ENCODE data around the gene SAMD9. TPM values are rescaled to one million over a fixed set of nuclear protein-coding genes. Genes with fewer than 3 reads are reported as not detected.
"Not testable (repeated sequence)": the region's sequence is repeated elsewhere in the genome, so short reads cannot be mapped to it uniquely, and the experiment has no call there.

Gene SAMD9
- total and polyA plus RNA-seq, 5 donors = 1.6 to 5.7 (median 3.7) TPM

DNA sequence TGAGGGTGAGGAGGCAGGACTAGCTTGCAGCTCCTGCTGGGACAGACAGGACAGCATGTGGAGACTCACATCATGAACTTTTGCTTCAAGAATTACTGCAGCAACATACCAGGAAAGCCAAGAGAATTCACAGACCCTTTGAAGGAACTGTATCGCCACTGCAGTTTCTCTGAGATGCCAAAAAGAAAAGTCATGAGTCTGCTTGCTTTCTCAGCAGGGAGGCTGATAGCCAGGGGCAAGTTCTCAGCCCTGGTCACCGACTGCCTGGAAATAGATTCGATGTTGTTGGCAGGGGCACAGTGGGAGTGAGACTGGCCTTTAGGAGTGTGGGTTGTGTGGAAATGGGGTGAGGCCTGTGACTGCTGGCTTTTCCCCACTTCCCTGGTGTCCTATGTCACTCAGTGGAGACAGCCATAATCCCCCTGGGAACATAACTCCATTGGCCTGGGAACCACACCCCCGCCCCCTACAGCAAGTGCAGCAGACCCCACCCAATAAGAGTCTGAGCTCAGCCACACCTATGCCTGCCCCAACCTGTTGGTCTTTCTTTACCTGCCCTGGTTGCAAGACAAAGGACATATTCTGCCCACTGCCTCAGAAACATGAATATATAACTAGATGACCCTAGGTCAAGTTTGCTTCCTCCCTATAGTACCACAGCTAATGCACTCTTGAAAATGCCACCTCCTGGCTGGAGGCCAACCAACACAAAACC, 1.6 kb upstream of the SAMD9 start:
- DNase-seq = no peak
- H3K27ac ChIP-seq (ENCODE audit: low read length) = no peak overlapping the region
- no peaks in the 10 kb centered on the region for H3K27me3 ChIP-seq (ENCODE audit: control insufficient read depth, insufficient read depth)
- ATAC-seq = no peak
- no peak overlapping the region for H3K4me3 ChIP-seq (ENCODE audit: low read length)
- H3K4me1 ChIP-seq (ENCODE audit: control insufficient read depth, insufficient read depth, low read length) = peaks cover 2% of the 10 kb centered on the region
- H3K9me3 ChIP-seq (ENCODE audit: control insufficient read depth, low read length) = no peaks in the 10 kb centered on the region
- WGBS = 77% methylated on average over 4 of the region's 4 CpGs
- intact Hi-C loops (cut with DNase I) = no loop called here

DNA sequence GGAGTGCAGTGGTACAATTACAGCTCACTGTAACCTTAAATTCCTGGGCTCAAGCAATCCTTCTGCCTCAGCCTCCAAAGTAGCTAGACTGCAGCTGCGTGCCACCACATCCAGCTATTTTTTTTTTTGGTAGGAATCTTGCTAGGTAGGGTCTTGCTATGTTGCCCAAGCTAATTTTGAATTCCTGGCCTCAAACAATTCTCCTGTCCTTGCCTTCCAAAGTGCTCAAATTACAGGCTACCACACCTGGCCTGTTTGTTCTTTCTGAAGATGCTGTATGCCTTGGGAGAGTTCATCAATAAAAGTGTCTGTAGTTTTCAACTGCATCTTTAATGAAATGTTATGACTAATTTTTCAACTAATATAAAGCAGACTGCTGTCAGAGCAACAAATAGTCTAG, 452 bp downstream of the SAMD9 start:
- no peaks in the 10 kb centered on the region for H3K9me3 ChIP-seq (ENCODE audit: control insufficient read depth, low read length)

DNA sequence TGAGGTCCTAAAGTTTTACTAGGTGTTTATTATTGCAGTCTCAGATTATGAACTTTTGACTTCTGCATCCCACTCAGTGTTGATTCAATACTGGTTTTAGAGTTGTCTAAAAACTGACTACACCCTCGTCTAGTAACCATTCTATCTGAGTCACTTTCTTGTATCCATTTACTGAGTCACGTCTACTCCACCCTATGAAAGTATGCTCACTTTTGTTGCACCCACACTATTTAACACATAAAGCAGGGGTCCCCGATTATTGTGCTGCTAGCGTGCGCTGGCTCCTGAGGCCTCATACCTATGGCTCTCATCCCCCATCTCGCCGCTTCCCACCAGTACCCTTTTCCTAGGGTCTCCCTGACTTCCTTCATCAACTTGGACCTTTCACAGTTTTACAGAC, 2.0 kb downstream of the SAMD9 start:
- Histone ChIP-seq H3K4me3 (ENCODE audit: low read length) (peak overlapping the region; percentile 25), H3K27me3 (ENCODE audit: control insufficient read depth, insufficient read depth) (no peaks in the 10 kb centered on the region), H3K27ac (ENCODE audit: low read length) (no peak overlapping the region), H3K4me1 (ENCODE audit: control insufficient read depth, insufficient read depth, low read length) (peaks cover 2% of the 10 kb centered on the region), H3K9me3 (ENCODE audit: control insufficient read depth, low read length) (no peaks in the 10 kb centered on the region)
- no peak for DNase-seq
- ATAC-seq = no peak
- 90% methylated on average over 7 of the region's 7 CpGs for WGBS
- intact Hi-C loops (cut with DNase I) = no loop called here

More for the DNA sequence above, 452 bp downstream of the SAMD9 start:
- DNase-seq = no peak
- no peak overlapping the region for H3K27ac ChIP-seq (ENCODE audit: low read length)
- ATAC-seq = no peak
- H3K27me3 ChIP-seq (ENCODE audit: control insufficient read depth, insufficient read depth) = no peaks in the 10 kb centered on the region
- H3K4me3 ChIP-seq (ENCODE audit: low read length) = peak overlapping the region; percentile 93
- WGBS = 54% methylated on average over 1 of the region's 1 CpG
- peaks cover 2% of the 10 kb centered on the region for H3K4me1 ChIP-seq (ENCODE audit: control insufficient read depth, insufficient read depth, low read length)
- intact Hi-C loops (cut with DNase I) = no loop called here

DNA sequence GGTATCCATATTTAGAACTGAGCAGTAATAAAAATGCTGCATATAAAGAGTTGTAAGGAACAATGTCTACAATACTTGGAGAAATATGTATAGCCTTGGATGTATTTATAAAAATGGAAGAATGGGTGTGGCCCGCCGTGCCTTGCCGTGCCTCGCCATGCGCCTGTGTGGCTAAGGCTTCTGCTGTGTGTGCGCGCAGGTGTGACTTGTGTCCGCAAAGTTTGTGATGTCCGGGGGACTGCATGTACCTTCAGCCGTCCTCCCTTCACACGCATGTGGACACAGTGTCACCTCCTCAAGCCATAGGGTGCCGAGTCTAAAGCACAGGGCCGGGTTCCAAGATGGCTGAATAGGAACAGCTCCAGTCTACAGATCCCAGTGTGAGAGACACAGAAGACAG, 9.8 kb downstream of the SAMD9 start:
- Histone ChIP-seq H3K27ac (ENCODE audit: low read length) (no peak overlapping the region), H3K27me3 (ENCODE audit: control insufficient read depth, insufficient read depth) (no peaks in the 10 kb centered on the region), H3K9me3 (ENCODE audit: control insufficient read depth, low read length) (peaks cover 7% of the 10 kb centered on the region), H3K4me3 (ENCODE audit: low read length) (no peak overlapping the region), H3K4me1 (ENCODE audit: control insufficient read depth, insufficient read depth, low read length) (no peaks in the 10 kb centered on the region)
- ATAC-seq (no peak), DNase-seq (no peak)
- intact Hi-C loops (cut with DNase I) = no loop called here
- WGBS = 95% methylated on average over 13 of the region's 13 CpGs

- intact Hi-C loops (cut with DNase I) = no loop called here
- H3K9me3 ChIP-seq (ENCODE audit: control insufficient read depth, low read length) = peaks cover 1% of the 10 kb centered on the region
- ATAC-seq = no peak
- no peak overlapping the region for H3K4me3 ChIP-seq (ENCODE audit: low read length)
- no peak for DNase-seq
- 78% methylated on average over 2 of the region's 2 CpGs for WGBS
- no peak overlapping the region for H3K27ac ChIP-seq (ENCODE audit: low read length)
- no peaks in the 10 kb centered on the region for H3K4me1 ChIP-seq (ENCODE audit: control insufficient read depth, insufficient read depth, low read length)
- H3K27me3 ChIP-seq (ENCODE audit: control insufficient read depth, insufficient read depth) = no peaks in the 10 kb centered on the region
Measured at GRCh38 chr7:93097388-93097787, 20.4 kb downstream of the SAMD9 start.

GRCh38 chr7:93092757-93093370, 24.9 kb downstream of the SAMD9 start:
- ATAC-seq (no peak), DNase-seq (no peak)
- intact Hi-C loops (cut with DNase I) = no loop called here
- no peaks in the 10 kb centered on the region for H3K4me1 ChIP-seq (ENCODE audit: control insufficient read depth, insufficient read depth, low read length)
- H3K9me3 ChIP-seq (ENCODE audit: control insufficient read depth, low read length) = peaks cover 1% of the 10 kb centered on the region
- WGBS = 91% methylated on average over 1 of the region's 1 CpG
- no peaks in the 10 kb centered on the region for H3K27me3 ChIP-seq (ENCODE audit: control insufficient read depth, insufficient read depth)
- no peak overlapping the region for H3K27ac ChIP-seq (ENCODE audit: low read length)
- H3K4me3 ChIP-seq (ENCODE audit: low read length) = no peak overlapping the region

- H3K9me3 ChIP-seq (ENCODE audit: control insufficient read depth, low read length); H3K27ac ChIP-seq (ENCODE audit: low read length); ATAC-seq; H3K4me1 ChIP-seq (ENCODE audit: control insufficient read depth, insufficient read depth, low read length); DNase-seq; H3K27me3 ChIP-seq (ENCODE audit: control insufficient read depth, insufficient read depth); H3K4me3 ChIP-seq (ENCODE audit: low read length); intact Hi-C loops (cut with DNase I): not testable (repeated sequence)
- 95% methylated on average over 9 of the region's 9 CpGs for WGBS
Measured at GRCh38 chr7:93073357-93073756, 44.4 kb downstream of the SAMD9 start.

- ATAC-seq = no peak
- intact Hi-C loops (cut with DNase I) = no loop called here
- no peak overlapping the region for H3K27ac ChIP-seq (ENCODE audit: low read length)
- no peaks in the 10 kb centered on the region for H3K4me1 ChIP-seq (ENCODE audit: control insufficient read depth, insufficient read depth, low read length)
- no peak for DNase-seq
- 71% methylated on average over 4 of the region's 4 CpGs for WGBS
- no peak overlapping the region for H3K4me3 ChIP-seq (ENCODE audit: low read length)
- no peaks in the 10 kb centered on the region for H3K9me3 ChIP-seq (ENCODE audit: control insufficient read depth, low read length)
- no peaks in the 10 kb centered on the region for H3K27me3 ChIP-seq (ENCODE audit: control insufficient read depth, insufficient read depth)
Measured at GRCh38 chr7:93062599-93062998, 55.2 kb downstream of the SAMD9 start.

GRCh38 chr7:93060865-93061264, 56.9 kb downstream of the SAMD9 start:
- intact Hi-C loops (cut with DNase I) = no loop called here
- DNase-seq (no peak), ATAC-seq (no peak)
- Histone ChIP-seq H3K4me3 (ENCODE audit: low read length) (no peak overlapping the region), H3K4me1 (ENCODE audit: control insufficient read depth, insufficient read depth, low read length) (no peaks in the 10 kb centered on the region), H3K27ac (ENCODE audit: low read length) (no peak overlapping the region), H3K9me3 (ENCODE audit: control insufficient read depth, low read length) (no peaks in the 10 kb centered on the region), H3K27me3 (ENCODE audit: control insufficient read depth, insufficient read depth) (no peaks in the 10 kb centered on the region)
- 91% methylated on average over 5 of the region's 5 CpGs for WGBS

DNA sequence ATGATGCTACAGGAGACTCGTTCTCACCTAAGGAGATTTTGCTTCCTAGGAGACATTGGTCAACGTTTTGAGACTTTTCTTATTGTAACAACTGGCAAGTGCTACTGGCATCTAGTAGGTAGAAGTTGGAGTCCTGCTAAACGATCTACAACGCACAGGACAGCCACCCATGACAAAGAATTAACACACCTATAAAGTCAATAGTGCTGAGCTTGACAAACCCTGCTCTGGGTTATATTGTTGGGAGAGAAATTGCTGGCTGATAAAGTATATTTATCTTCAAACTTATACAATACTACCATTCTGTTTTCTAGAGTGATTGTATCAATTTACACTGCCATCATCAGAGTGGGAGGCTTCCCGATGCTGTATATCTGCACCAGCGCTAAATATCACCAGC, 57.8 kb downstream of the SAMD9 start:
- 81% methylated on average over 6 of the region's 6 CpGs for WGBS
- ATAC-seq (no peak), DNase-seq (no peak)
- no peaks in the 10 kb centered on the region for H3K27me3 ChIP-seq (ENCODE audit: control insufficient read depth, insufficient read depth)
- intact Hi-C loops (cut with DNase I) = no loop called here
- H3K27ac ChIP-seq (ENCODE audit: low read length) = no peak overlapping the region
- H3K4me1 ChIP-seq (ENCODE audit: control insufficient read depth, insufficient read depth, low read length) = no peaks in the 10 kb centered on the region
- no peak overlapping the region for H3K4me3 ChIP-seq (ENCODE audit: low read length)
- no peaks in the 10 kb centered on the region for H3K9me3 ChIP-seq (ENCODE audit: control insufficient read depth, low read length)

GRCh38 chr7:93056621-93057020, 61.2 kb downstream of the SAMD9 start:
- H3K4me3 ChIP-seq (ENCODE audit: low read length); H3K27ac ChIP-seq (ENCODE audit: low read length); H3K4me1 ChIP-seq (ENCODE audit: control insufficient read depth, insufficient read depth, low read length); H3K9me3 ChIP-seq (ENCODE audit: control insufficient read depth, low read length); H3K27me3 ChIP-seq (ENCODE audit: control insufficient read depth, insufficient read depth); DNase-seq; ATAC-seq: not testable (repeated sequence)
- intact Hi-C loops (cut with DNase I) = loop anchor here in 2 of 4 donors (10.0 kb wide), 1 partner anchor 432 kb away; no protein-coding TSS in a partner anchor
- WGBS = 92% methylated on average over 1 of the region's 1 CpG
